Activated naive CD8-positive, alpha-beta T cell treated with anti-CD3 and anti-CD28 coated beads, Interleukin-2, amount 50 U/mL, for 24 hours (primary cell): ENCODE measurements around the gene PDE6H.

Experiments
- ATAC-seq: fragments of 150-1000 bp; cut with Tn5 transposase; one replicate; pipeline ENCODE4 v1.10.0; 2021
- DNase-seq: peaks from one replicate; pipeline ENCODE4 v3.0.0; 2021
- H3K27ac Mint-ChIP-seq: one replicate; pipeline ENCODE4 v1.8.0; 2021; ENCODE audit warnings: mild to moderate bottlenecking, mixed read lengths
- H3K27me3 Mint-ChIP-seq: one replicate; pipeline ENCODE4 v1.8.0; 2021; ENCODE audit warnings: mixed read lengths
- H3K36me3 Mint-ChIP-seq: one replicate; pipeline ENCODE4 v1.8.0; 2021; ENCODE audit warnings: low read depth, mixed read lengths
- H3K4me1 Mint-ChIP-seq: one replicate; pipeline ENCODE4 v1.8.0; 2021; ENCODE audit warnings: mixed read lengths
- H3K4me3 Mint-ChIP-seq: one replicate; pipeline ENCODE4 v1.8.0; 2021; ENCODE audit warnings: mild to moderate bottlenecking, moderate library complexity, mixed read lengths
- H3K9me3 Mint-ChIP-seq: one replicate; pipeline ENCODE4 v1.8.0; 2021; ENCODE audit warnings: mixed read lengths

The PDE6H gene

DNA sequence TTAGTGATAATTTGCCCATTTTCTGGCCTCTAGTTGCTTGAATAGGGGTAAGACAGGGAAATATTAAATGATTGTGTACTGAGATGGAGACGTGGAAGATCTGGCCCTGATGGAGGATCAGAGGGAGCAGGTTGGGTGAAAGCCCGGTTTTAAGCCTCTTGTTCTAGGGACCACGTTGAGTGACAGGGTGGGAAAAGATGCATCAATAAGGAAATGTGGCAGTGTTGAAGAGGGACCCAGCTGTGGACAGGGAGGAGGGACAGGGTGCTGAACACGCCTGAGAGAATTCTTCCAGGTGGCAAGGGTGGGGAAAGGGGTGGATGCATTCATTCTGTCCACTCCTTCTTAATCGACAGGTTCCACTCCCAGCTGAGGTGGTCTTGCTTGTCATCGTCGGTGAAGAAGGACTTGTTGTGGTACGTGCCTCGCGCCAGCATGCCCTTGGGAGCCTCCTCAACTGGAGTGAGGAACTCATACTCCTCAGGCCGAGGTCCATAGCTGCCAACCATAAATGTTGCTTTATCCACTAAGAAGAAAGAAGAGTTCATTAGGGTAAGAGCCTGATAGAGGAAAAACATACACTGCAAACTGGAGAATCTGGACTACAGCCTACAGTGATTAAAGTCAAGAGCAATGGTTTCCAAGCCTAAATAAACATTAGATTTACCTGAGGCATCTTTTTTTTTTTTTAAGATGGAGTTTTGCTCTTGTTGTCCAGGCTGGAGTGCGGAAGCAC lies 30.5 kb upstream of the PDE6H start:
- DNase-seq (no peak), ATAC-seq (no peak)
- H3K36me3 Mint-ChIP-seq: peaks cover 77% of the 10 kb centered on the region
- peak overlapping the region; percentile 17 for H3K27ac Mint-ChIP-seq
- H3K27me3 Mint-ChIP-seq: no peaks in the 10 kb centered on the region
- H3K4me3 Mint-ChIP-seq: no peak overlapping the region
- no peaks in the 10 kb centered on the region for H3K9me3 Mint-ChIP-seq
- H3K4me1 Mint-ChIP-seq: peaks cover 57% of the 10 kb centered on the region

DNA sequence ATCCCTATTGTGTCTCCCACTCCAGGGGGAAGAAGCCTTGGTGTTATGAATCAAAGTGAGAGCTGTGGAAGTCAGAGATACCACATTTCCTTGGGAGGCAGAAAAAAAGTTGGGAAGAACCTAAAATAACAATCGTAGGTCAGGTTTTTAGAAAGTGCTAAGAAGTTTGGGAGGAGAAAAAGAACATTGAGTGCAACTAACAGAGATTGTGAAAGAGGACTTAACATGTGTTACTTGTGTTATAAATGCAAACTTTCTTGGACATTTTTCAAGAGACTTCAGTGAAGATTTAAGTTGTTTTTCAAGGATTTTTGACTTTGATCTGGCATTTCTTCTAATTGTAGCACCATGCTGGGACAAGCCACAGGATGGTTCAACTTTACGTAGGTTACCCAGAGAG lies 26.7 kb upstream of the PDE6H start:
- Mint-ChIP-seq H3K27me3 (no peaks in the 10 kb centered on the region), H3K9me3 (no peaks in the 10 kb centered on the region), H3K27ac (peak overlapping the region; percentile 94), H3K4me1 (peaks cover 63% of the 10 kb centered on the region), H3K36me3 (peaks cover 87% of the 10 kb centered on the region), H3K4me3 (peak overlapping the region; percentile 81)
- DNase-seq (no peak), ATAC-seq (no peak)

DNA sequence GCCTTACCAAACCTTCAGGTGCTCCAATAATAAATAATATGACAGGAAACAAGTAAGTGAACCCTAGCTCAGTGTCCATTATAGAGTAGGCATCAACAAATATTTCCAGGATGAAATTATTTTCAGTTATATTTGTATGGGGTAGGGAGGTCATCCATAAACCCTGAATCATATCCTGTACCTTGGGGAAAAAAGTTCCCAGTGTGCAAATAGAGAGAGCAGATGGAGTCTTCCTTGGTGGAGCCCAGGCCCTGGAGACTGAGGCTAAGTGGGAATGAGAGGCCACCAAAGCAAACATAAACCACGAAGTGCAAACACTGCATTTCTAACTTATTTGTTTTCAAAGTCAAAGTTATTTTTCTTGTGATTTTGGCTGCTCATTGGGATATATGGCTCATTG lies 26.0 kb upstream of the PDE6H start:
- peak overlapping the region; percentile 81 for H3K4me3 Mint-ChIP-seq

DNA sequence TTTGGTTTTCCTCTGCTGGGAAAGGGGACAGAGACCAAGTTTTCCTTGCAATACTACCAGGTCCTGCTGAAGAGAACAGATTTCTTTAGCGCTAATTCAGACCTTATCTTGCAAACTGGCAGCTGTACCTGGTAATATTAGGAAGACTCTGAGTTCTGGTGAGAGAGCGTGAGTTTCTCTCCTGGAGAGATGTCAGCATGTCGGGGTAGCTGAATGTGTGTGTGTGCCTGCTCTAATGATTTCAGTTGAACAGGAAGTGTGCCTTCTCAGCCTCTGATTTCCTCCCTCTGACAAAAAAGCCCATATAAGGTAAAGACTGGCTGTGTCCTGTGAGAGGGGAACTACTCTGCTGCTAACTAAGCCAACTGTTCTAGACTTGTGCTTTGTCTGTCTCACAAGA lies 24.2 kb upstream of the PDE6H start:
- Mint-ChIP-seq H3K27ac (peak overlapping the region; percentile 94), H3K9me3 (no peaks in the 10 kb centered on the region), H3K4me3 (peak overlapping the region; percentile 81), H3K4me1 (peaks cover 86% of the 10 kb centered on the region), H3K27me3 (no peaks in the 10 kb centered on the region), H3K36me3 (peaks cover 66% of the 10 kb centered on the region)
- peak; percentile 82 for ATAC-seq
- DNase-seq: peak; percentile 47

More for the DNA sequence above, 26.0 kb upstream of the PDE6H start:
- no peak for ATAC-seq
- Mint-ChIP-seq H3K36me3 (peaks cover 80% of the 10 kb centered on the region), H3K4me1 (peaks cover 70% of the 10 kb centered on the region), H3K27me3 (no peaks in the 10 kb centered on the region), H3K27ac (peak overlapping the region; percentile 94), H3K9me3 (no peaks in the 10 kb centered on the region)
- no peak for DNase-seq

DNA sequence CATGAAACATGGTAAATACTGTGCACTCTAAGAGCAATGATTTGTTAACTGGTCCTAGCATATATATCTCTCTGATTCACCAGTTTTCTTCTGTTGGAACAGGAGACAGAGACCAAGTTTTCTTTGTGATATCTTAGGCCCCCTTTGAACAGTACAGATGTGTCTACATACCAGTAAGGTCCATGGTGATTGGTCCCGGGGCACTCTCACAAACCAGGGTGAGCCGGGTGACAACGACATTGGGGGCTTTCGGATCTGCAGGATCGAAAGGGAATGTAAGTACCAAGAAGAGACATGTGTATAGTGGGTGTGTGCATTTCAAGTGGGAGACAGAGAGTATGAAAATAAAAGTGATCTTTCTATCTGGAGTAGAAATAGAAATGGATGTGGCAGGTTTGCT lies 23.2 kb upstream of the PDE6H start:
- H3K36me3 Mint-ChIP-seq: peaks cover 65% of the 10 kb centered on the region
- H3K27me3 Mint-ChIP-seq: no peaks in the 10 kb centered on the region
- no peaks in the 10 kb centered on the region for H3K9me3 Mint-ChIP-seq
- ATAC-seq: peak; percentile 17
- H3K4me3 Mint-ChIP-seq: peak overlapping the region; percentile 81
- DNase-seq: peak; percentile 53
- H3K27ac Mint-ChIP-seq: peak overlapping the region; percentile 94
- H3K4me1 Mint-ChIP-seq: peaks cover 95% of the 10 kb centered on the region

DNA sequence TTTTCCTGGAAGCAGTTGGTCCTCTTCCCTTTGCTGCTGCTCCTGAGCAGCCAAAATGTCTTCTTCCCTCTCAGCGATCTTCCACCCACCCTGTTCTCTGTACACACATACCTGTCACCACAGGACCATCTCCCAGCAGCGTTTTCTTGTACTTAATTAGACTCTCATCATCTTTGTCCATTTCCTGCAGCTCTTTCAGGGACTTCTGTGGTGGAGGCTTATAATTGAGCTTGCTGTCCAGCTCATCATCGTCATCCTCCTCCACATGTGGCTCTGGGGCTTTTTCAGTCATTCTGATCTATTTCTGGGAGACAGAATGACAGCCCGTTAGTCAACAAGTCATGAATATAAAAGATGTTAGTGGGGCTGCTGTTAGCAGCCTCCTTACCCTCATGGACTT lies 22.4 kb upstream of the PDE6H start:
- Mint-ChIP-seq H3K27ac (peak overlapping the region; percentile 94), H3K9me3 (no peaks in the 10 kb centered on the region), H3K4me3 (peak overlapping the region; percentile 81), H3K4me1 (peaks cover 93% of the 10 kb centered on the region), H3K36me3 (peaks cover 59% of the 10 kb centered on the region), H3K27me3 (no peaks in the 10 kb centered on the region)
- ATAC-seq (peak; percentile 53), DNase-seq (no peak)

DNA sequence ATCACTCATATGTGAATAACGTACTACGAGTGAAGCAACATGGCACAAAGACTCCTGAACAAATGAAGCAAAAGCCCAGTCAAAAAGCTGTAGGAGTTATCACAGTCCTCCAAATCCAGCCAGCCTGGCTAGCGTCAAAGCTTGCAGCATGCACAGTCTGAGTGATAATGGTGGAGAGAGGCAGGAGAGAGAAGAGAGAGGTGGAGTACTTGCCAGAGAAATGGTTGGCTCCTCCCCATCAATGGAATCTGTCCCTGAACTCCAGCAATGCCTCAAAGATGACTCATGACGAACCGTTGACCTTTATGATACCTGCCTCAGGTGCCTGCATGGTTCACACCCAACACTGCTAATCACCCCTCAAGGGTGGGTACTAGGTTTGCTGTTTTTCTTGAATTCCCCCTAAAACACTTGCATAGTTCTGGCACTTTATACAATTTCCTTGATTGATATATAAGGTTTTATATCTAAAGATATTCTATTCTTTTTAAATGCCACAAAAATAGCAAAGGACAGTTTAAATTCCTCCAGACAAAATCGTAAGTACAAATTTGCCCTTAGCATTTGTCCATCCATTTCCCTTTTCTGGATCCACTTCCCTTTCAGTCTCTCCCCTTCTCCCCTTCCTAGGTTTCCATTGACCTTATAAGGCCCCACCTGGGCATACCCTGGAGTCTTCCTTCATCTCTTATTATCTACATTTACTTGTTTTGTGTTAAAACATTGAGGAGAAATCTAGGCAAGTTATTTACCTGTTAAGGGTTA lies 21.7 kb upstream of the PDE6H start:
- ATAC-seq (peak; percentile 12), DNase-seq (no peak)
- peaks cover 90% of the 10 kb centered on the region for H3K4me1 Mint-ChIP-seq

DNA sequence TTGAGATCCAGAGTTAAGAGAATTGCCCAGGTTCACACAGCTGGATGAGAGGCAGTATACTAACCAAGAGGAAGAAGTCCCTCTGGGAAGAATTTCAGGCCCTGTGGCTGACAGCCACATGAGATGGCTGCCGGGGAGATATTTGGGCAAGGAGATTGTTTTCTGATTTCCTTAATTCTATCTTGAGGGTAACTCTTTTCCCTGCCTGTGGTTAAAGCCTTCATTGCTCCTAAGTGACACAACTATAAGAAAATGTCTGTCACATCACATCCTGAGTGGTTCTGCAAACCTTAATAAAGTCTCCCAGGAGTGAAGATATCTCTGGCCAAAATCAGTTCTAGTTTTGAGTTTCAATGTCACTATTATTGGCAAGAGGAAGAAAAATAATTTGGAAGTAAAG lies 21.0 kb upstream of the PDE6H start:
- Mint-ChIP-seq H3K4me1 (peaks cover 90% of the 10 kb centered on the region), H3K9me3 (no peaks in the 10 kb centered on the region), H3K36me3 (peaks cover 47% of the 10 kb centered on the region), H3K27ac (peak overlapping the region; percentile 94), H3K4me3 (peak overlapping the region; percentile 81), H3K27me3 (no peaks in the 10 kb centered on the region)
- DNase-seq (no peak), ATAC-seq (no peak)

More for the DNA sequence above, 21.7 kb upstream of the PDE6H start:
- no peaks in the 10 kb centered on the region for H3K9me3 Mint-ChIP-seq
- no peaks in the 10 kb centered on the region for H3K27me3 Mint-ChIP-seq
- H3K27ac Mint-ChIP-seq: peak overlapping the region; percentile 94
- H3K36me3 Mint-ChIP-seq: peaks cover 54% of the 10 kb centered on the region
- H3K4me3 Mint-ChIP-seq: peak overlapping the region; percentile 81

DNA sequence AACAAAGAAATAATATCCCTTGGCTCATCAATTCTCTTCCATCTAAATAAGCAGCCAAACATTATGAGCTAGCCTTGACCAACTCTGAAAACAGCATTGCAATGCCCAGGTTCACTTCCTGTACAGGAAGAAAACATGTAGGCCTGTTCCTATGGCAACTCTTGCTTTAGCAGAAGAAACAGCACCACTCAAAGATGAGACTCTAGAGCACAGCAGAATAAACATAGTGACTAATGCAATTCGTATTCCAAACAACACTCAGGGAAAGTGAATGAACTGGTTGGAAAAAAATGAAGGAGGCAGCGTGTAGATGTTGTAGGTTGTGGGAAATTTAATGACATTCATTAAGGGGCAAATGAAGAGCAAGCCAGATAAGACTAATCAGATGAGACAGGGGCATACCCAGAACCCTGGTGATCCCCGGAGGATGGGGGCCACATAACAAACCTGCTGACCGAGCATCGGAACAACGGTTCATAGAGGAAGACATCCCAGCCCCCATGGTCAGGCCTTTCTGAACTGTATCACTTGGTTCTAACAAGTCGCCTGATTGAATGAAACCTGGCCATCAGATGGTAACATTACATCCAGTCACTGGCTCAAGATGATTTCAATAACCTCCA lies 20.4 kb upstream of the PDE6H start:
- no peak for DNase-seq
- Mint-ChIP-seq H3K27me3 (no peaks in the 10 kb centered on the region), H3K4me1 (peaks cover 90% of the 10 kb centered on the region), H3K27ac (peak overlapping the region; percentile 94), H3K9me3 (no peaks in the 10 kb centered on the region), H3K36me3 (peaks cover 41% of the 10 kb centered on the region), H3K4me3 (peak overlapping the region; percentile 81)
- ATAC-seq: peak; percentile 53

DNA sequence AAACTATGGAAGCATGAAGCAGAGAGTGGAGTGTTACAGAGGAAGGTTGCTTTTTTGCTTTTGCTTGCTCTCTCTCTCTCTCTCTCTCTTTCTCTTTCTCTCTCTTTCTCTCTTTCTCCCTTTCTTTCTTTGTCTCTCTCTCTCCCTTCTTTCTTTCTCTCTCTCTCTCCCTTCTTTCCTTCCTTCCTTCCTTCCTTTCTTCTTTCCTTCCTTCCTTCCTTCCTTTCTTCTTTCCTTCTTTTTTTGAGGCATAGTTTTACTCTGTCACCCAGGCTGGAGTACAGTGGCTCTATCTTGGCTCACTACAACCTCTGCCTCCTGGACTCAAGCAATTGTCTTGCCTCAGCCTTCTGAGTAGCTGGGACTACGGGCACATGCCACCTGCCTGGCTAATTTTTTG lies 19.1 kb upstream of the PDE6H start:
- H3K27me3 Mint-ChIP-seq: no peaks in the 10 kb centered on the region
- DNase-seq: no peak
- no peak for ATAC-seq
- H3K4me3 Mint-ChIP-seq: peak overlapping the region; percentile 75
- peak overlapping the region; percentile 94 for H3K27ac Mint-ChIP-seq
- peaks cover 92% of the 10 kb centered on the region for H3K4me1 Mint-ChIP-seq
- H3K36me3 Mint-ChIP-seq: peaks cover 38% of the 10 kb centered on the region
- H3K9me3 Mint-ChIP-seq: no peaks in the 10 kb centered on the region

DNA sequence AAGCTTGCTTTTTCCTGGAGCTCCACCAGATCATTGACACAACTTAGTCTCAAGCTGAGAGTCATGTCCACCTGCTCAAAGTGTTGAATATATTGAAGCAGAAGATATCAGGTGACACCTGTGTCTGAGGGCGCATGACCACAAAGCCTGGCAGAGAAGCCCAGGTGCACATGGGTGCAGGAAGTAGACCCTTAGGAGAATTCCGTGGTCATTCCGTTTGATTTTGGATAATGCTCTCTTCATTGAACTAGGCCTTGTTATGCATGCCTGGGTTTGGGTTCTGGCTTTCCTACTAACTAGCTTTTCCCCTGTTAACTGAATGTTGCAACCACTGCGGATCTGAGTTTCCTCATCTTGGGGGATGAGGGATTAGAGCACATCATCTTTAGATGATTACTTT lies 18.6 kb upstream of the PDE6H start:
- Mint-ChIP-seq H3K27me3 (no peaks in the 10 kb centered on the region), H3K27ac (peak overlapping the region; percentile 94), H3K4me3 (peak overlapping the region; percentile 75), H3K4me1 (peaks cover 91% of the 10 kb centered on the region), H3K36me3 (peaks cover 33% of the 10 kb centered on the region), H3K9me3 (no peaks in the 10 kb centered on the region)
- ATAC-seq (no peak), DNase-seq (no peak)

DNA sequence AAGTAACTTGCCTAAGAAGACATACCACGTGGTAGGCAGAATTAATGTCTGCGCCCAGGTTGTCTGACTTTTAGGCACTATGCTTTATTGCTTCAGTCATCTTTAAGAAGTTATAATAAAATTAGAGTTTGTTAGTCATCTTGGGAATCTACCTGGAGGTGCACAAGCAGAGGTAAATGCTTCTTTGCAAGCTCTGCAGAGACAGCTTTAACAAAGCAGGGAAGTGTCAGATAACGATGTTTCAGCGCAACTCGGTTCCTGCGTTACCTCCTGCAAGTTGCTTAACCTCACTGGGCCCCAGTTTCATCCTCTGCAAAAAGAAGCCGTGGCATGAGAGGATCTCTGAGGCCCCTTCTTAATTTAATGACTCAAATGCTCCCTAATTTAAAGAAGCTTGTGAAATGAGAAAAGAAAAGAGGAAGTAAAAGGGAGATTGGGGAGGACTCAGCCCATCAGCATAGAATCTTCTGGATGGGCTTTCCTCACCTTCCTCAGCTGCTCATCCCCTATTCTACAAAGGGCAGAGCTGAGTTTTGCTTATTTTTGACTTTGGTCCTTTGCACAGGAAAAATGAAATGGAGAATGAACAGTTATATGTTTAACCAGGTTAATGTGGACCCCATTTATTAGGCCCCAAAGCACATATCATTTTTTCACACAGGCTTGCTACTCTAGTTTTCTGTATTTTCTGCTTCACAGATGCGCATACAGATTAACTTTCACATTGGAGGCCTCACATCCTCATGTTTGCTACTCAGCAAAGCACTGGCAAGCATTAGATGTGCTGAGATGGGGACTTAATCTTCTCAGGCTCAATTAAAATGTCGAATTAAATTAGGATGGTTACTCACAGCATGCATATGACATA lies 16.6 kb upstream of the PDE6H start:
- DNase-seq: peak; percentile 49
- peak overlapping the region; percentile 89 for H3K4me3 Mint-ChIP-seq
- H3K36me3 Mint-ChIP-seq: peaks cover 20% of the 10 kb centered on the region
- ATAC-seq: peak; percentile 35
- H3K9me3 Mint-ChIP-seq: no peaks in the 10 kb centered on the region
- peak overlapping the region; percentile 91 for H3K27ac Mint-ChIP-seq
- peaks cover 80% of the 10 kb centered on the region for H3K4me1 Mint-ChIP-seq
- H3K27me3 Mint-ChIP-seq: no peaks in the 10 kb centered on the region

DNA sequence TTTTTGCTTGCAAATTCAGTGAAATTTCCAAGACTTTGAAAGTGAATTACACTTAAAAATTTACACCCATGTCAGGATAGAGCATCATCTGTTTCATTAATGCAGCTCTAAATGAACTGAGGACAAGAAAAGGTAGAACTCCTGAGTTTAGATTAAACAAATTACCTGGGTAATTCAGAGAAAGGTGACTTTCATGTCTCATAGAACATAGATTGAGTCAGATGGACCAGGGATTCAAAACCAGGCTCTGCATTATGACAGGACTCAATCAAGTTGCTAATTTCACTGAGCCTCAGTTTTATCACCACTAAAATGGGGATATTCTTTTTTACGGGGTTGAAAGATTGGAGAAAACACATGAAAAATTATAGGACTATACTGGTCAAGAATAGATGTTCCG lies 15.9 kb upstream of the PDE6H start:
- no peaks in the 10 kb centered on the region for H3K27me3 Mint-ChIP-seq
- ATAC-seq: no peak
- no peak for DNase-seq
- peaks cover 74% of the 10 kb centered on the region for H3K4me1 Mint-ChIP-seq
- H3K9me3 Mint-ChIP-seq: no peaks in the 10 kb centered on the region
- H3K36me3 Mint-ChIP-seq: peaks cover 20% of the 10 kb centered on the region
- peak overlapping the region; percentile 89 for H3K4me3 Mint-ChIP-seq
- peak overlapping the region; percentile 91 for H3K27ac Mint-ChIP-seq

DNA sequence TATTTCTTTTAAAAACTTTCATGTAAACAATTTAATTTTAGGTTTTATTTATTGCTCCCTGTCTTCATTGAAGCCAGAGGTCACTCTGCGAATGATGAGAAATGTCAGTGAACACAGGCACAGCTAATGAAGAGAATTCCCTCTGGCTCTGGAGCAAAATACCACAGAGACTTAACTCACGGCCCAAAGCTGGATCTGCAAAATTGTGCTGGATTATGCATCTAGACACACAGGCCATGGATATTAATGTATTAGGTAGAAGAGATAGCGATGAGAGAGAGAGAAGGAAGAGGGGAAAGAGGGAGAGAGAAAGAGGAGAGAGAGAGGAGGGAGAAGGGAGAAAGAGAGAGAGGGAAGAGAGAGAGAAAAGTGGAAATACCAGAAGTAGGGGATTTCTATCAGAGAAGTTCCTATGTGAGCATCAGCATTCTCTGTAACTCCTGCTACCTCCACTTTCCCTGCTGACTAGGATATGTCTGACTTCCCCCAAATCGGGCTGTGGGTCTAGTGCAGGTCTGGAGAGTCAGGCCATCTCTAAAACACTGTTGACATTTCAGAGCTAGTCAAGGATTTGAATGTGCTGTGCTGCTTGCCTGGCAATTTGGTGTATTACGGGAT lies 15.2 kb upstream of the PDE6H start:
- ATAC-seq (no peak), DNase-seq (no peak)
- Mint-ChIP-seq H3K36me3 (peaks cover 20% of the 10 kb centered on the region), H3K27ac (peak overlapping the region; percentile 91), H3K27me3 (no peaks in the 10 kb centered on the region), H3K4me1 (peaks cover 68% of the 10 kb centered on the region), H3K9me3 (no peaks in the 10 kb centered on the region), H3K4me3 (peak overlapping the region; percentile 89)
